ENCODE results near the gene IKZF4.

GRCh38 chr12:55985341-55985740, 35.5 kb upstream of the IKZF4 start:
- TF ChIP-seq CTCF (IDR thresholded peaks at IDR 0.05) (no peak), ZNF396 (CRISPR knock-in tag; IDR thresholded peaks at IDR 0.05; ENCODE audit: borderline replicate concordance) (no peak), ERG (CRISPR knock-in tag; IDR thresholded peaks at IDR 0.05) (no peak), HMGXB4 (CRISPR knock-in tag; IDR thresholded peaks at IDR 0.05) (no peak), IRF2 (CRISPR knock-in tag; IDR thresholded peaks at IDR 0.05; ENCODE audit: borderline replicate concordance, low read depth) (no peak), CBFB (CRISPR knock-in tag; IDR thresholded peaks at IDR 0.05; ENCODE audit: low read depth) (no peak), AFF4 (CRISPR knock-in tag; IDR thresholded peaks at IDR 0.05; ENCODE audit: borderline replicate concordance) (no peak), CREB1 (CRISPR knock-in tag; IDR thresholded peaks at IDR 0.05) (no peak), ELF4 (CRISPR knock-in tag; IDR thresholded peaks at IDR 0.05; ENCODE audit: low read depth) (no peak)

Data from WTC11 (cell line).